GM10266 (cell line): ENCODE results near the gene SLC38A2.

Experiments used
- DNase-seq: peaks from one replicate; pipeline ENCODE4 v3.0.0; 2012; ENCODE audit errors: extremely low spot score
- CTCF ChIP-seq: IDR thresholded peaks from 2 replicates; pipeline ENCODE4 v1.5.1; 2012; ENCODE audit warnings: mild to moderate bottlenecking, low read depth; ENCODE audit not compliant: control insufficient read depth, insufficient read depth; ENCODE audit errors: missing control alignments

The SLC38A2 gene

GRCh38 chr12:46386360-46386867 is 13.8 kb upstream of the SLC38A2 start:
- no peak for DNase-seq
- no peak for TF ChIP-seq CTCF

- no peak for DNase-seq
- TF ChIP-seq CTCF = no peak
These were observed 12.9 kb upstream of the SLC38A2 start for GRCh38 chr12:46385438-46385837.

GRCh38 chr12:46384451-46385309 is 12.1 kb upstream of the SLC38A2 start:
- no peak for TF ChIP-seq CTCF
- no peak for DNase-seq

- TF ChIP-seq CTCF = peak; percentile 23
- peak; percentile 43 for DNase-seq
These were observed 11.3 kb upstream of the SLC38A2 start for GRCh38 chr12:46383654-46384450.

- DNase-seq = peak; percentile 87
- peak; percentile 43 for TF ChIP-seq CTCF
These were observed 10.5 kb upstream of the SLC38A2 start for GRCh38 chr12:46382964-46383653.

- no peak for DNase-seq
These were observed 9.9 kb upstream of the SLC38A2 start for GRCh38 chr12:46382408-46382963.

More at GRCh38 chr12:46382408-46382963, 9.9 kb upstream of the SLC38A2 start:
- no peak for TF ChIP-seq CTCF
